ENCODE measurements around the gene FGF2.
A peak's percentile ranks its signal among the peaks of the same experiment; 100 is the strongest.
"Not testable (repeated sequence)": the region's sequence is repeated elsewhere in the genome, so short reads cannot be mapped to it uniquely, and the experiment has no call there.

Gene FGF2

GRCh38 chr4:122849789-122850188, 23.2 kb downstream of the FGF2 start:
- FAIRE-seq: not testable (repeated sequence)

DNA sequence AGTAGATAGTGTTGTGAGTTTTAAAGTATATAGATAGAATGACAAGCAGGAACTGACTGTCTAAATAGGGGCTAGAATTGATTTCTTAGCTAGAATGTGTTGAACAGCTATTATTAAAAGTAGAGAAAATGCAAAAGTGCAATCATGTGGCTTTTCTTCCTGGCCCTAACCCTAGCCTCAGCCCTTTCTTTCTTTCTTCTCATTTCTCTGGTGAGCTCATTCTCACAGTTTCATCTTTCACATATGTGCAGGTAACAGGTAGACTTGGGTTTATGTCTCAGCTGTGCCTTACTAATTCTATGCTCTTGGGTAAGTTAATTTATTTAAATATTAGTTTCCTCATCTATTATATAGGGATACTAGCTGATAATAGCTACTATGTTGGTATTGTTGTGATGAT, 24.9 kb downstream of the FGF2 start:
- no peak for FAIRE-seq

DNA sequence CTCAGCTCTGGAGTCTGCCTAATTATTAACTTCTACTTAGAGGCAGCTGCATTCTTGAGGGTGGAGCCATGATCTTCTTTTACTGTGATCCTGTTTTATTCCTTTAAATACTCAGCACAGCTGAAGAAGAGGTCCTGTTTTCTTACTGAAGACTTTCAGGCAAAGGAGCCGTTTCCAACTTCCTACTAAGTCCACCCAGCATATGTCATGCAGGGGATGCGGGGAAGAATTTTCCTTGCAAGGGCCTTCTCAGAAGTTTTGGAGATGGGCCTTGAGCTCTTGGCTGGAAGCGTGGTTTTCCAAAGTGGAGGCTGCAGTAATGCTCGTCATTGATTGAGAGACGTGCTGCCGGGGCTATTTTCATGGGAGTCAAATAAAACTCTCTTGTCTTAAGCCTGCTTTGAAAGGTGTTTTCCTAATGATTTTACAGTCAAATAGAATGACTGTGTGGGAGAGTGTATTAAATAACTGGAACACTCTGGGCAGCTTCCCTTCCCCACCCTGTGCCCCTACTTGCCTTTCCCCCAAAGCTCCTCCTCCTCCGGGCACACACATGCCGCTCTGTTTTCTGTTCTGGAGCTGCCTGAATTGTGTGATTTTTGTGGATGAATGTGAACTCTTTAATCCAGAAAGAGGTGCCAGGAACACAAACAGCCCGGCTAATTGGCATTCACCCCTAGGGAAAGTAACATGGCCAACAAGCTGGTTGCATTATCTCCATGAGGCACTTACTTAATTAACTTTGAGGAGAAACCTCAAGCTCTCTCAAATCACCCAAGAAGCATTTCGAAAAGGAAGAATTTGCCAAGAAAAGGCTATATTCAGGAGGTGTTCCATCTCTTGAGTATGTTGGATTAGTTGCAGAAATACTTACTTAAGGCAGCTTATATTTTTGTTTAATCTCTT, 28.1 kb downstream of the FGF2 start:
- no peak for FAIRE-seq

DNA sequence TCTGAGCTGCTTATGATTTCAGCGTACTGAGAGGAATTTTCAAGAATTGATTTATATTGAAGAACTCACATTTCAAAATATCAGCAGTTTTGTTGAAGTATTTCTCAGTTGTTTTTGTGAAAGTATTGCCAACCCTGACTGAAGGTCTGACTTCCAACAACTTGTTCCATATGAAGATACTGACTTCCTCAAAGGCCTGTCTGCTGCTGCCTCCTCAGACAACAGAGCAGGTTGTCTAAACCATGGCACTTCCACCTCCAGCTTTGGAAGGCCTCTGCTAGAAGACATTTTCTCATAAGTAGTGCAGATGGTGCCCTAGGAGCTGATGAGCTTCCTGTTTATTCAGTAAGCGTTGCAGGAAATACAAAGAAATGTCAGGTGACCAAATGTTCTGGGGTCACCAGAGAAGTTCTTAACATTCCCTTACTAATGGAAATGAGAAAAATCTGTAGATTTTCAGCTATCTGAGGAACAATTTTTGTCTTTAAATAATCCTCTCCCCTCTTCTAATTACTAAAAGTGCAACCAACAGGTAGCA, 28.8 kb downstream of the FGF2 start:
- no peak for FAIRE-seq

DNA sequence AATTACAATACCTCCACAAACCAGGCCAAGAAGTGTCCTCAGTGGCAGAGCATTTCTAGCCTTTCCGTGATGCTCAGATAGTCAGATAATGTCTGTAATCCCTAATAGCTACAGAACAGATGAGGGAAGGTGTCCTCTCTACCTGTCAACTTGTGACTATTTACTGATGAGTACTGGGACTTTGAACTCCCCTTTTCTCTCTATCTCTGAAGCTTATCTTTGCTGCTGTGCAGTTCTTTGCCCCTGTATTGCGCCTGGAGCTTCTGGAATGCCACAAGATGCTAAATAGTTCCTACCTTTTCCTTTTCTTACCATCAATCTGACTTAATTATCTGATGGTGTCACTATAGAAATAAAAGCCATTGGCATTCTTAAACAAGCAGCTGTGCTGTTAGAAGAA, 30.5 kb downstream of the FGF2 start:
- no peak for FAIRE-seq

- no peak for FAIRE-seq
Measured at GRCh38 chr4:122858705-122859104, 32.1 kb downstream of the FGF2 start.

DNA sequence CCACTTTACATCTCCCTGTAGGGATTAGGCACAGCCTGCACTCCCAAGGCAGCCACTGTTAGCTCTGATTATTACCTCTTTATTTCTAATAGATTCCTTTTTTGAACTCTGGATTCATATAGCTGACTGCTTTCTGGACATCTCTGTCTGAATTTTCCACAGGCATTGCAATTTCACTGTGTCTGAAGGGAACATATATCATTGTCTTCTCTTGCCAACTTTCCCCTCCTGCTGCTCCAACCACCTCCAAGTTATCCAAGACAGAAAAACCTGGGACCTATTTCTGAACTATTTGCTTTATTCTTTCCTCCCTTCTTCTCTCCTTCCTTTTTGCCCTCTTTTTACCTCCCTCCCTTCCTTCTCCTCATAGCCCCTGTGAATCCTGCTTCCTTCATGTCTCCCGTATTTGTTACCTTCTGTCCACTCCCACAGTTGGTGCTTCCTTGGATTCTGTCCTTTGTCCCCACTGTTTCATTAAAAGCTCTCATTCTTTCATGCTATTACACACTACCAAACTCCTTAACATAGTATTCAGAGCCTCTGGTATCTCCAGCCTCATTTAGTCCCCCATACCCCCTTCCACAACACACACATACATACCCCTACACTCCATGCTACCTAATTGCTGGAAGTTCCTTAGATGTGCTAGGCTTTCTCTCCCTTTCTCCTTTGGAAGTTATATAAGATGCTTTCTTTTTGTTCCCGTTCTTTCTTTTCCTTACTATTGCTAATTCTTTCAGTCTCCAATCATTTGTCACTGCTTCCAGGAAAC, 34.7 kb downstream of the FGF2 start:
- no peak for FAIRE-seq

GRCh38 chr4:122863639-122864038, 37.0 kb downstream of the FGF2 start:
- no peak for FAIRE-seq

DNA sequence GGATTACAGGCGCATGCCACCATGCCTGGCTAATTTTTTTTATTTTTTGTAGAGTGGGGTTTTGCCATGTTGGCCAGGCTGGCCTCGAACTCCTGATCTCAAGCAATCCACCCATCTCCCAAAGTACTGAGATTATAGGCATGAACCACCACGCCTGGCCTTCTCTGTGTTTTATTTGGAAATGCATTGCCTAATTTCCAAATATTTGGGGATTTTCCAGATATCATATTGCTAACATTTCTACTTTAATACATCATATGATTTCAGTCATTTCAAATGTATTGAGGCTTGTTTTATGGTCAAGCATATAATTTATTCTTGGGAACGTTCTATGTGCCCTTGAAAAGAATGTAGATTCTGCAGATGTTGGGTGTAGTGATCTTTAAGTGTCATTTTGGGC, 38.8 kb downstream of the FGF2 start:
- no peak for FAIRE-seq

GRCh38 chr4:122868235-122868634, 41.6 kb downstream of the FGF2 start:
- FAIRE-seq: not testable (repeated sequence)

DNA sequence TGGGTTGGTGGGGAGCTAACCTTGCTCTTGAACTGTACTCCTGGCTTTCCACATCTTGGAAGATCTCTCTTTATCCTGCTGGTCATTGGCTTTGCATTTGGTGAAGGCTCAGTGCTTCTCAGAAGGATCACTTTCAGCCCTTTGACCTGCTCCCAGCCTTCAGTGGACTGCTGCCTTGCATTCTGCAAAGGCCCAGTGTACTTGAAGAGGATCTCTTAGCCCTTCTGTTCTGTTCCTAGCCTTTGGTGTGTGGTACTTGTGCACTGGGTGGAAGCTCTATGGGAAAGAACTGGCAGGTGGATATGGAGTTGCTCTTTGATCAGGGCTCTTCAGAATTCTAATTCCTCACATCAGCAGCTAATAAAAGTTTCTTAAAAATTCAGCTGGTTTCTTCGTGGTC, 46.5 kb downstream of the FGF2 start:
- no peak for FAIRE-seq

GRCh38 chr4:122873821-122874593, 47.4 kb downstream of the FGF2 start:
- FAIRE-seq: no peak

DNA sequence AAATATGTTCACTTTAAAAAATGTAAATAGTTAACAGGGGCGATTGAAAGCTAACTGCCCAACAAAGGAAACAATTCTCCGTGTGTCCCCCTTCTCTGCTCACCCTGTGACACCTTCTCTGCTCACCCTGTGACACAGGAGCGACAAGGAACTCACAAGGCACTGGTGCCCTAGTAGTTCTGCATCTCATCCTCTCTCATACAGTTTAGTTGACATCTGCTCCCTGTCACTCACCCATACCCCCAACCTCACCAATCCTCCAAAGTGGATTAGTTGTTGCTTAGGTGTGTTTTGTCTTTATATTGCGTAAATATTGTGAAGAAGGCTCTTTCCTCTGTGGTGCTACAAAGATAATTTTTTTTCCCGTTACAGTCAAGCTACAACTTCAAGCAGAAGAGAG, 49.3 kb downstream of the FGF2 start:
- FAIRE-seq: no peak

DNA sequence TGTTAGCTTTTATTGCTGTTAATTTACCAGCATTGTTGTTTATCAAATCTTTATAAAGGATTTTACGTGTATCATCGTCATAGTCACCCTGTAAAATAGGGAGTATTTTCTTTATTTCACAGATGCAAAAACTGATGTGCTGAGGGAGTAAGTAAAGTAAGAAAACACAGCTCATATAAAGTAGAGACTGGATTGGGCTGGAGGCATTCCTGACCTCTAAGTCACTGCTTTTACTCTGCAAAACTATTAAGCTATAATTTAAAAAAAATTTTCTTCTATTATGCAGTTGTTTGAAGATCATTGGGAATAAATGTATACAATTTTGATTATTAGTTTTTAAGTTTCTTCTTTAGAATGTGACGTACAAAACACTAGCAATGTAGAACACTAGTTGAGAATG, 49.8 kb downstream of the FGF2 start:
- no peak for FAIRE-seq

DNA sequence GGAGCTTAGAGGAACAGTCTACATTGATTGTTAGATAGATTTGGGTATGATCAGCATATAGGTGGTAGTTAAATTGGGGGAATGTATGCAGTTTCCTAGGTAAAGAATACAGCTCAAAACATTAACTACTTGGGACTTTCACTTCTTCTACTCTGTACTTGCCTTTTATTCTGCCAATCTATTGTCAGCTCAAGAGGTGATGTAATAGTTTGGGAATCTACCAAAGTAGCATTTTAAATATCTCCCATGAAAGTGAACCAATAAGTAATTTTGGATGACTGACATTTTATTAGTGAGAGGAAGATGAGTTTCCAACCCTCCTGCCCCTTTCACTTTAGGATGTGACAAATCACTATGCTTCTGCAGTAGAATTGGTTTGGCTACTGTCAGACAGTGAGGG, 52.4 kb downstream of the FGF2 start:
- FAIRE-seq: no peak

- FAIRE-seq: no peak
Measured at GRCh38 chr4:122882857-122883735, 56.5 kb downstream of the FGF2 start.

DNA sequence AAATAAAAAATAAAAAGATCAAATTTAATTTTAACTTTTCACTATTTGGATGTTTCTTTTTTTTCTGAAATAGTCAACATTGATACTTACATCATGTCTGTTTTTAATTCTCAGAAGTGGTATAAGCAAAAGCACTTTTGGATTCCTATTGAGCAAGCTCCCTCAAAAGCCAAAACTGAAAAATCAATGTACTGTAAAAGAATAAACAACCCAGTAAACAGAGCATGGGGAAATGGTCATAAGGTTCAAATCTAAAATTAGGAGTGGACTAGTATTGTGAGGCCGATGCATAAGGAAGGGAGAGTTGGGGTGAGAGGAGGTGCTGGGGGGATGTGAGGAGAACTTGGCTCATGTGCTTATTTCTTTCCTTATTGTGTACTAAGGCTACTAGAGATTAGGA, 57.9 kb downstream of the FGF2 start:
- FAIRE-seq: no peak

DNA sequence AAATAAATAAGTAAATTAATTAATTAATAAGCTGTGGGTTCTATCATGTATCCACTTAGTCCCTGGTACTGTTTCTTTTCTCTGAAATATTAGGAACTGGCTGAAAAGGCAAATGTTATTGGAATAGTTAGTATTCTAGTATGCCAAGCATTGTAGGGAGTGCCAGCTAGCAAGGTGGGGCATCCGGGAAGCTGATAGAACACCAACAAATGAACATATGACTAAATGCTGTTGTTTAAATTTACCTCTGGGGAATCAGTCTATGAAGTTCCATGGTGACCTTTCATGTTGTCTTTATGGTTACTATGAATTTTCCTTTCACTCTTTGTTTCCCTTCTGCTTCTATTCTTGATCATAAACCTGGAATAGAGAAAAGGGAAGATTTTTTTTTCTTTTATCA, 63.1 kb downstream of the FGF2 start:
- no peak for FAIRE-seq

GRCh38 chr4:122890147-122890795, 63.6 kb downstream of the FGF2 start:
- FAIRE-seq: no peak

GRCh38 chr4:122894827-122895226, 68.2 kb downstream of the FGF2 start:
- FAIRE-seq: no peak

GRCh38 chr4:122895336-122895995, 68.8 kb downstream of the FGF2 start:
- FAIRE-seq: peak; percentile 15
